GM21825 (cell line): Measurements from ENCODE around the gene LSM10.

ENCODE experiments used
- ATAC-seq: cut with Tn5 transposase; IDR thresholded peaks from one replicate; pipeline ENCODE4 v1.9.1; 2021; ENCODE audit warnings: mild to moderate bottlenecking, moderate library complexity; ENCODE audit not compliant: unreplicated experiment

Gene LSM10

GRCh38 chr1:36385410-36386264 lies 12.1 kb downstream of the LSM10 start, which contains the start of gene STK40:
STK40 (minus strand) TSS chr1:36385924; CDS start chr1:36361332, 24,592 bp downstream.
- ATAC-seq: peak; percentile 74

- ATAC-seq: peak; percentile 0
Measured at GRCh38 chr1:36384542-36385409, 12.9 kb downstream of the LSM10 start.

GRCh38 chr1:36383240-36383639 lies 14.5 kb downstream of the LSM10 start:
- no peak for ATAC-seq

- ATAC-seq: no peak
Measured at GRCh38 chr1:36382669-36383068, 15.0 kb downstream of the LSM10 start.

- no peak for ATAC-seq
Measured at GRCh38 chr1:36382231-36382630, 15.5 kb downstream of the LSM10 start.

GRCh38 chr1:36381405-36381804 lies 16.3 kb downstream of the LSM10 start:
- no peak for ATAC-seq

GRCh38 chr1:36380782-36381181 lies 16.9 kb downstream of the LSM10 start:
- ATAC-seq: no peak

GRCh38 chr1:36380143-36380619 lies 17.5 kb downstream of the LSM10 start:
- ATAC-seq: no peak

- ATAC-seq: no peak
Measured at GRCh38 chr1:36377791-36378492, 19.8 kb downstream of the LSM10 start.

GRCh38 chr1:36372617-36373016 lies 25.1 kb downstream of the LSM10 start:
- no peak for ATAC-seq

GRCh38 chr1:36369061-36369861 lies 28.4 kb downstream of the LSM10 start:
- ATAC-seq: no peak

- no peak for ATAC-seq
Measured at GRCh38 chr1:36367798-36368197, 29.9 kb downstream of the LSM10 start.

- ATAC-seq: no peak
Measured at GRCh38 chr1:36367066-36367465, 30.6 kb downstream of the LSM10 start.

GRCh38 chr1:36366091-36366661 lies 31.5 kb downstream of the LSM10 start:
- no peak for ATAC-seq

GRCh38 chr1:36365381-36365780 lies 32.3 kb downstream of the LSM10 start:
- ATAC-seq: no peak

- no peak for ATAC-seq
Measured at GRCh38 chr1:36359911-36360550, 37.7 kb downstream of the LSM10 start.

GRCh38 chr1:36359383-36359782 lies 38.3 kb downstream of the LSM10 start:
- no peak for ATAC-seq

GRCh38 chr1:36358514-36359084 lies 39.1 kb downstream of the LSM10 start:
- no peak for ATAC-seq

- no peak for ATAC-seq
Measured at GRCh38 chr1:36355811-36356210, 41.9 kb downstream of the LSM10 start.
